ENCODE results near the gene TBC1D22B.
A peak's percentile ranks its signal among the peaks of the same experiment; 100 is the strongest.

- TF ChIP-seq PBX3 (CRISPR knock-in tag; IDR thresholded peaks at IDR 0.05), result no peak
- TF ChIP-seq CTCF (tag by site-specific recombination; IDR thresholded peaks at IDR 0.05), result no peak
- TF ChIP-seq FEZF1 (tag by site-specific recombination; IDR thresholded peaks at IDR 0.05), result peak; percentile 26; the same call in 1 of the 2 replicates
- no peak for TF ChIP-seq REPIN1 (tag by site-specific recombination; IDR thresholded peaks at IDR 0.05; ENCODE audit: low read depth)
- TF ChIP-seq ZNF114 (tag by site-specific recombination; IDR thresholded peaks at IDR 0.05), result no peak
Measured at GRCh38 chr6:37366910-37367309, 109.3 kb downstream of the TBC1D22B start.

Measured in HEK293 (cell line).